Ovary (tissue), 9 donors: ENCODE results near the gene GRK3. TPM values are rescaled to one million over a fixed set of nuclear protein-coding genes. Genes with fewer than 3 reads are reported as not detected.

ENCODE experiments used
- DNase-seq, 5 donors: peaks; one replicate each; pipeline ENCODE4 v3.0.0-alpha.2; 2019 to 2020
- H3K27ac ChIP-seq, 2 donors: fragments of 200-600 bp; one replicate each; pipeline versions ENCODE4 v1.5.1 to v1.8.0; 2019 to 2022
- H3K27me3 ChIP-seq: fragments of 200-600 bp; one replicate; pipeline ENCODE4 v1.8.0; 2022
- H3K36me3 ChIP-seq: fragments of 200-600 bp; sonication (generic); one replicate; pipeline ENCODE4 v1.5.1; 2019
- H3K4me1 ChIP-seq: one replicate; pipeline ENCODE4 v1.8.1; 2013; ENCODE audit warnings: mild to moderate bottlenecking, moderate library complexity; ENCODE audit not compliant: insufficient read depth
- H3K4me3 ChIP-seq: fragments of 200-600 bp; sonication (generic); one replicate; pipeline ENCODE4 v1.5.1; 2017
- H3K9me3 ChIP-seq, 2 donors: fragments of 200-600 bp in 1 of 2; sonication (generic) in 1 of 2; one replicate each; pipeline versions ENCODE4 v1.5.1 to v1.8.1; 2013 to 2019; ENCODE audit warnings: mild to moderate bottlenecking in 1 of 2, moderate library complexity in 1 of 2
- EP300 ChIP-seq: sonication (generic); formaldehyde crosslinking; IDR thresholded peaks from one replicate; pipeline ENCODE4 v1.6.1; 2017; ENCODE audit warnings: antibody characterized with exemption
- POLR2A ChIP-seq: fragments of 450-650 bp; IDR thresholded peaks from one replicate; pipeline ENCODE4 v1.6.1; 2017; ENCODE audit warnings: antibody characterized with exemption, mild to moderate bottlenecking, moderate library complexity
- whole genome bisulfite sequencing, 3 donors: extraction: QIAGEN DNeasy Blood & Tissue Kit in 1 of 3; methylation state at CpG; one replicate each; pipeline versions ENCODE4 v1.1.5 to v1.1.7; 2013 to 2017; 5-methylcytosine and 5-hydroxymethylcytosine counted together
- intact Hi-C, 4 donors: fragments of 100-400 bp; cut with DNase I; formaldehyde crosslinking; loops; one replicate each; pipeline versions ENCODE4 v1.11.0 to v1.15.1; 2022 to 2023
- polyA plus RNA-seq, 2 donors: library from polyadenylated mRNA; stranded (reverse); fragments of 200-250 nt in 1 of 2; fragments of 350-450 nt in 1 of 2; fragmentation: Illumina TruSeq in 1 of 2; extraction: RNeasy Lipid Tissue Mini Kit (QIAGEN cat#74804) in 1 of 2; gene quantifications; one replicate each; pipeline ENCODE4 v1.2.3, GENCODE V29; 2013 to 2014
- total RNA-seq, 7 donors: library from RNA; depleted of rRNA in 2 of 7; stranded (reverse); fragments of >200 nt in 2 of 7; fragmentation: NEBNext Ultra II Directional in 3 of 7; extraction: Animal tissue kit (Norgen Biotek cat#: 25700) in 3 of 7; gene quantifications; one replicate each; pipeline versions ENCODE4 v1.1.0 to v1.2.4, GENCODE V29; 2016 to 2023
- TF ChIP-seq, protein P1 (sequence below), 3 donors: fragments of 450-650 bp in 2 of 3; fragments of 200-600 bp in 1 of 3; IDR thresholded peaks; one replicate each; pipeline versions ENCODE4 v1.5.1 to v1.8.0; 2016 to 2022; ENCODE audit warnings: antibody characterized with exemption in 3 of 3, mild to moderate bottlenecking in 1 of 3
- donor health status: DM: no; HTN: no; CAD: no; lungs with moderate emphysema.
- donor health status: DM: no; HTN: no; CAD: no.
- donor health status: Bipolar disorder and iron deficiency.
- donor health status: DM: yes; HTN: yes; CAD: no.
- donor health status: DM: no; HTN: no; CAD: no.
- donor health status: DM: yes; HTN: yes; CAD: no.

GRK3 gene
- total and polyA plus RNA-seq, 9 donors: 1.0 to 14.8 (median 9.4) TPM

DNA sequence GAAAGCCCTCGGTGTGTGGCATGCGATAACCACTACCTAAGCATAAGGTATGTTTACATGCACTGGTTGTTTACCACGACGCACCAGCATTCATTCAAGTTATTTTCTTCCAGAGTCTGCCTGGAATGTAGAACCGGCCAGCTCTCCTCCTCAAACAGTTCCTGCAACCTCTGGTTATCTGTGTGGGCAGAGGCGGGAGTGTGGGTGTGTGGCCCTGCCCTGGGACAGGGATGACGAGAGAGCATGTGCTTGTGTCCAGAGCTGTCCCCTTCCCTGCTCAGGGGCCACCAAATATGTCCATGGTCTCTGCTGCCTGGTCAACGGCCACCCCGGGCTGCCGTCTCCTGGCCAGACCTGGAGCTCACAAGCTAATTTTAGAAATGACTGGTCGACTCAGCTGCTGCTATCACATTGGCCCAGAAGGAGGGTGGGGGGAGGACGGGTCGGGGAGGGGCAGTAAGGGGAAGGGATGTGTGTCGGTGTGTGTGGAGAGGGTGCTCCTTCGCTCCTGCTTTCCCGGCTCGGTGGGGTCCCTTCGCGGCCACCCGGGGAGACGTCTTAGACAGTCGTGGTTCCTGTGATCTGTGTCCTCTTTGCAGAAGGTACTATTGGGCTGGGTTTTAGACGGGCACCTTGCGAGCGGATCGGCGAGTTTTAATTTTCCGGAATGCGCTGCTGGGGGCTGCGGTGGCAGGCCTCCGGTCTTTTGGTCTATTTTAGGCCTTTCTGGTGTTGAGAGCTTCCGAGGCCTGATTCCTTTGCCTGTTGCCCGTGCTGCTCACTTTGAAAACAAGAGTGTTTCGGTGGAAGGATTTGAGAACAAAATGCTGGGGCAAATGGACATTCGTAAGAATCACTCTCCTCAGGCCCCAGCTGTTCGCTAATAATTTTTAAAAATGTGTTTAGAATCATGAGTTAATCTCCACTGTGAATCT lies 177.5 kb downstream of the GRK3 start, which contains the start of gene MYO18B:
Gene MYO18B, plus strand, starts transcription at position 497 of the 935 bp plus-strand sequence. CDS start 18,905 bp downstream, outside the sequence.
- H3K27me3 ChIP-seq: no peaks in the 10 kb centered on the region
- no peaks in the 10 kb centered on the region for H3K9me3 ChIP-seq
- 75 to 79% (median 78%) methylated on average over 36 of the region's 36 CpGs for WGBS, 3 donors
- H3K27ac ChIP-seq: no peak within 1 kb of the TSS
- no peaks in the 10 kb centered on the region for H3K4me1 ChIP-seq
- no peaks in the 10 kb centered on the region for H3K36me3 ChIP-seq
- intact Hi-C loops: no loop called here
- no peak for DNase-seq
- H3K4me3 ChIP-seq: no peak within 1 kb of the TSS
- TF ChIP-seq EP300 (no peak), POLR2A (no peak)
- TF ChIP-seq, protein P1, sequence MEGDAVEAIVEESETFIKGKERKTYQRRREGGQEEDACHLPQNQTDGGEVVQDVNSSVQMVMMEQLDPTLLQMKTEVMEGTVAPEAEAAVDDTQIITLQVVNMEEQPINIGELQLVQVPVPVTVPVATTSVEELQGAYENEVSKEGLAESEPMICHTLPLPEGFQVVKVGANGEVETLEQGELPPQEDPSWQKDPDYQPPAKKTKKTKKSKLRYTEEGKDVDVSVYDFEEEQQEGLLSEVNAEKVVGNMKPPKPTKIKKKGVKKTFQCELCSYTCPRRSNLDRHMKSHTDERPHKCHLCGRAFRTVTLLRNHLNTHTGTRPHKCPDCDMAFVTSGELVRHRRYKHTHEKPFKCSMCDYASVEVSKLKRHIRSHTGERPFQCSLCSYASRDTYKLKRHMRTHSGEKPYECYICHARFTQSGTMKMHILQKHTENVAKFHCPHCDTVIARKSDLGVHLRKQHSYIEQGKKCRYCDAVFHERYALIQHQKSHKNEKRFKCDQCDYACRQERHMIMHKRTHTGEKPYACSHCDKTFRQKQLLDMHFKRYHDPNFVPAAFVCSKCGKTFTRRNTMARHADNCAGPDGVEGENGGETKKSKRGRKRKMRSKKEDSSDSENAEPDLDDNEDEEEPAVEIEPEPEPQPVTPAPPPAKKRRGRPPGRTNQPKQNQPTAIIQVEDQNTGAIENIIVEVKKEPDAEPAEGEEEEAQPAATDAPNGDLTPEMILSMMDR (IDR thresholded peaks at IDR 0.05): no peak

DNA sequence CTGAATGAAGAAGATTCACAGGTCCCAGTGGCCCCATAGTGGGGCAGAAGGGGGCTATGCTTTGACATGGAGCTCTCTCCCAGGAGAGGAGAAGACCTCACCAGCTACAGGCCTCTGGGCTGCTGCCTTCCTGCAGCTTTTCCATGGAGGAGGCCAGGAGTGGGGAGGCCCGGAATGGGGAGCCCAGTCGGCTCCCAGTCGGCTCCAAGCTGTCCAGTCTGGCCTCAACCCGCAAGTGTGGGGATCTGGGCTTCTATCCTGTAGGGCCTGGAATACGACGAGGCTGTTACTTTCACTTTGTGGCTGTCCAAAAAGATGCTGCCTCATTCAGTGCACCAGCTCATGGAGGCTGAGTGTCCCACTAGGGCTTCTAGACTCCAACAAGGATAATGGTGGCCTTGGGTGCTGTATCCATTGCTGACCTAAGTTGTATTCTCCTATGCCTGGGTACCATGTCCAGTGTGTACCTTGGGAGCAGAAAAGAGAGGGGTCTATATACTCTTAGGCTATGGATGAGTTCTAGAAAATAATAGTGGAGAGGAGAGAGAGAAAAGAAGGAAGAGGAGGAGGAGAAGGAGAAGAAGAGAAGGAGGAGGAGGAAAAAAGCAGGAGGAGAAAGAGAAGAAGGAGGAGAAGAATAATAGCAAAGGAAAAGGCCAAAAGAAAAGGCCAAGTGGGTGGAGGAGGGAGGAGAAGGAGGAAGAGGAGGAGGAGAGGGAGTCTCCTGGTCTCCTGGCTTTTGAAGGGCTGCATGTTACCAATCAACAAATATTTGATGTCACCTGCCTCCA lies 178.6 kb downstream of the GRK3 start:
- intact Hi-C loops: no loop called here
- no peak overlapping the region for H3K4me3 ChIP-seq

DNA sequence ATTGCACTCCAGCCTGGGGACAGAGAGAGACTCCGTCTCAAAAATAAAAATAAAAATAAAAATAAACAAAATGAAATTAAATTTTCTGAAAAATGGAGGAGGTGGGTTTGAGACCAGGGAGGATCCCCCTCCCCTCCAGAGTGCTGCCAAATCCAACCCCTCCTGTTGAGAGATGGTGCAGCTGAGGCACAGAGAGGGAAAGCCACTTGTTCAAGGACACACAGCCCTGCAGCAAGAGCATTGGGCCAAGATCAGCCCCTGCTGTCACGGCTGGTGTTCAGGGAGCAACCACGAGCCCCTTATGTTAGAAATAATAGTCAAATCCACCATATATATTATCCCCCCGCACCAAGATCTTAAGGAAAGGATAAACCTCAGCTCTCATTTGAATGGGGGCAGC lies 180.2 kb downstream of the GRK3 start:
- Histone ChIP-seq H3K9me3 (no peaks in the 10 kb centered on the region), H3K36me3 (no peaks in the 10 kb centered on the region), H3K27me3 (no peaks in the 10 kb centered on the region), H3K4me3 (no peak overlapping the region), H3K27ac (no peak overlapping the region), H3K4me1 (no peaks in the 10 kb centered on the region)
- intact Hi-C loops: loop anchor here in 1 of 4 donors (1.0 kb wide), 1 partner anchor 47 kb away; no protein-coding TSS in a partner anchor
- DNase-seq: no peak
- TF ChIP-seq, protein P1 (IDR thresholded peaks at IDR 0.05): no peak
- TF ChIP-seq EP300 (no peak), POLR2A (no peak)
- 73 to 87% (median 81%) methylated on average over 4 of the region's 4 CpGs for WGBS, 3 donors

More for the DNA sequence above, 178.6 kb downstream of the GRK3 start:
- H3K36me3 ChIP-seq: no peaks in the 10 kb centered on the region
- no peak for DNase-seq
- no peaks in the 10 kb centered on the region for H3K4me1 ChIP-seq
- no peaks in the 10 kb centered on the region for H3K27me3 ChIP-seq
- no peaks in the 10 kb centered on the region for H3K9me3 ChIP-seq
- no peak for TF ChIP-seq EP300
- TF ChIP-seq, protein P1 (IDR thresholded peaks at IDR 0.05): no peak
- TF ChIP-seq POLR2A: no peak
- no peak overlapping the region for H3K27ac ChIP-seq
- 79 to 89% (median 84%) methylated on average over 6 of the region's 6 CpGs for WGBS, 3 donors

DNA sequence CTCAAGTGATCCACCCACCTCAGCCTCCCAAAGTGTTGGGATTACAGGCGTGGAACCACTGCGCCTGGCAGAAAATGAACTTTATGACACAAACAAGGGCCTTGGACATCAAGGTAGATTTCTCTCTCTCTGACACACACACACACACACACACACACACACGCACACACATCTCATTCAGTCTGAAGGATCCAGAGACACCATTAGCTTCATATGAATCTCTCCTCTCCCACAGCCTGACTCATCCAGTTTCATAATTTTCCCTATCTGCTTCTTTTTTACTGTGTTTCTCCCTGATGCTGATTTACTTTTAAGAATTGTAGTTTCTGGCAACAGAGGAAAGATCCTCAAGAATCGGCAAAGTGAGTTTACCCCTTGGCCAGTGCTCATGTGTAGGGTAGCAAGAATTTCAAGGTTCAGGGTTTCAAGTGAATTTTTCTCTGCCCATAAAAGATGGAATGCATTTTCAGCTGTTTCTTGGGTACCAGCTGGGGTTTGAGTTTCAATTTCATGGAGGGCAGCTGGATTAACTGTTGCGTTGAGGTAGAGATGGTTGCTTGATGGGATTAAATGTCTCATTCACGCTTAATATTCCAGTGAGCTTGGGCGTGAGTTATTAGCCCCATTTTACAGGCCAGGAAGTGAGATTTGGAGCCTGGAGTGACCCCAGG lies 181.0 kb downstream of the GRK3 start:
- Histone ChIP-seq H3K9me3 (no peaks in the 10 kb centered on the region), H3K27ac (no peak overlapping the region), H3K36me3 (no peaks in the 10 kb centered on the region), H3K4me3 (no peak overlapping the region), H3K4me1 (no peaks in the 10 kb centered on the region), H3K27me3 (no peaks in the 10 kb centered on the region)
- TF ChIP-seq POLR2A (no peak), EP300 (no peak)
- TF ChIP-seq, protein P1 (IDR thresholded peaks at IDR 0.05): no peak
- 67 to 79% (median 72%) methylated on average over 7 of the region's 7 CpGs for WGBS, 3 donors
- intact Hi-C loops: no loop called here
- no peak for DNase-seq
